ENCODE measurements around the gene MPIG6B. TPM values are rescaled to one million over a fixed set of nuclear protein-coding genes. Genes with fewer than 3 reads are reported as not detected.

Gene MPIG6B
- total RNA-seq, 1 experiment from 2014 or later = not detected

GRCh38 chr6:31692886-31693285 is 30.3 kb upstream of the MPIG6B start:
- no peak for DNase-seq (ENCODE audit: unreplicated experiment)
- Mint-ChIP-seq H3K36me3 (ENCODE audit: insufficient read depth, unreplicated experiment) (peaks cover 61% of the 10 kb centered on the region), H3K4me3 (ENCODE audit: unreplicated experiment) (no peak overlapping the region), H3K9me3 (ENCODE audit: unreplicated experiment) (no peaks in the 10 kb centered on the region), H3K27ac (ENCODE audit: low read depth, unreplicated experiment) (no peak overlapping the region), H3K4me1 (ENCODE audit: insufficient read depth, unreplicated experiment) (peaks cover 6% of the 10 kb centered on the region), H3K27me3 (ENCODE audit: insufficient read depth, unreplicated experiment) (no peaks in the 10 kb centered on the region)
- CTCF ChIA-PET = interaction anchor here (0.7 kb wide), 2 partner anchors 166 to 1251 kb away, joined by 3 read pairs; no protein-coding TSS in a partner anchor
- BruUV-seq (replicated peaks) = no TSS peak
- TF ChIP-seq CTCF (IDR thresholded peaks at IDR 0.05; ENCODE audit: unreplicated experiment) = no peak
- POLR2A ChIA-PET = interaction anchor here (1.1 to 3.4 kb wide), 2 partner anchors 9 to 19 kb away, joined by 3 to 19 read pairs; partner anchors contain the start of gene ABHD16A
- intact Hi-C loops (cut with micrococcal nuclease) = no loop called here

GRCh38 chr6:31693535-31693934 is 29.6 kb upstream of the MPIG6B start:
- DNase-seq (ENCODE audit: unreplicated experiment) = no peak
- H3K9me3 Mint-ChIP-seq (ENCODE audit: unreplicated experiment) = no peaks in the 10 kb centered on the region
- intact Hi-C loops (cut with micrococcal nuclease) = no loop called here
- peaks cover 65% of the 10 kb centered on the region for H3K36me3 Mint-ChIP-seq (ENCODE audit: insufficient read depth, unreplicated experiment)
- TF ChIP-seq CTCF (IDR thresholded peaks at IDR 0.05; ENCODE audit: unreplicated experiment) = no peak
- ChIA-PET POLR2A (interaction anchor here (0.6 to 3.4 kb wide), 4 partner anchors 9 to 144 kb away, joined by 3 to 19 read pairs (median 4); partner anchors contain the start of gene ABHD16A), CTCF (interaction anchor here (1.1 kb wide), 1 partner anchor 147 kb away, joined by 3 read pairs; the partner anchor contains the start of gene ATP6V1G2)
- H3K4me1 Mint-ChIP-seq (ENCODE audit: insufficient read depth, unreplicated experiment) = peaks cover 6% of the 10 kb centered on the region
- no peak overlapping the region for H3K4me3 Mint-ChIP-seq (ENCODE audit: unreplicated experiment)
- H3K27me3 Mint-ChIP-seq (ENCODE audit: insufficient read depth, unreplicated experiment) = no peaks in the 10 kb centered on the region
- no peak overlapping the region for H3K27ac Mint-ChIP-seq (ENCODE audit: low read depth, unreplicated experiment)
- no TSS peak for BruUV-seq (replicated peaks)

GRCh38 chr6:31697555-31697954 is 25.6 kb upstream of the MPIG6B start:
- Mint-ChIP-seq H3K4me1 (ENCODE audit: insufficient read depth, unreplicated experiment) (no peaks in the 10 kb centered on the region), H3K36me3 (ENCODE audit: insufficient read depth, unreplicated experiment) (peaks cover 63% of the 10 kb centered on the region), H3K27me3 (ENCODE audit: insufficient read depth, unreplicated experiment) (no peaks in the 10 kb centered on the region), H3K4me3 (ENCODE audit: unreplicated experiment) (no peak overlapping the region), H3K27ac (ENCODE audit: low read depth, unreplicated experiment) (no peak overlapping the region), H3K9me3 (ENCODE audit: unreplicated experiment) (no peaks in the 10 kb centered on the region)
- intact Hi-C loops (cut with micrococcal nuclease) = no loop called here
- POLR2A ChIA-PET = interaction anchor here (1.3 kb wide), 1 partner anchor 32 kb away, joined by 3 read pairs; the partner anchor contains the start of gene CSNK2B
- no peak for TF ChIP-seq CTCF (IDR thresholded peaks at IDR 0.05; ENCODE audit: unreplicated experiment)
- BruUV-seq (replicated peaks) = no TSS peak
- DNase-seq (ENCODE audit: unreplicated experiment) = no peak
- CTCF ChIA-PET = no interaction called here

GRCh38 chr6:31700740-31701401 is 22.3 kb upstream of the MPIG6B start:
- POLR2A ChIA-PET = interaction anchor here (0.7 to 2.8 kb wide), 2 partner anchors 9 to 106 kb away, joined by 3 to 19 read pairs; partner anchors contain the start of gene LSM2
- peaks cover 5% of the 10 kb centered on the region for H3K4me1 Mint-ChIP-seq (ENCODE audit: insufficient read depth, unreplicated experiment)
- no peak for DNase-seq (ENCODE audit: unreplicated experiment)
- peaks cover 38% of the 10 kb centered on the region for H3K36me3 Mint-ChIP-seq (ENCODE audit: insufficient read depth, unreplicated experiment)
- H3K27me3 Mint-ChIP-seq (ENCODE audit: insufficient read depth, unreplicated experiment) = no peaks in the 10 kb centered on the region
- peak overlapping the region; percentile 95 for H3K4me3 Mint-ChIP-seq (ENCODE audit: unreplicated experiment)
- no peak for TF ChIP-seq CTCF (IDR thresholded peaks at IDR 0.05; ENCODE audit: unreplicated experiment)
- no peak overlapping the region for H3K27ac Mint-ChIP-seq (ENCODE audit: low read depth, unreplicated experiment)
- CTCF ChIA-PET = interaction anchor here (0.6 kb wide), 1 partner anchor 238 kb away, joined by 4 read pairs; no protein-coding TSS in a partner anchor
- BruUV-seq (replicated peaks) = no TSS peak
- intact Hi-C loops (cut with micrococcal nuclease) = no loop called here
- H3K9me3 Mint-ChIP-seq (ENCODE audit: unreplicated experiment) = no peaks in the 10 kb centered on the region
